H9 (cell line): Measurements from ENCODE around the gene MINAR1. TPM values are rescaled to one million over a fixed set of nuclear protein-coding genes. Genes with fewer than 3 reads are reported as not detected.
"Not testable (repeated sequence)": the region's sequence is repeated elsewhere in the genome, so short reads cannot be mapped to it uniquely, and the experiment has no call there.

Experiments used
- DNase-seq: peaks from one replicate; pipeline ENCODE4 v3.0.0-alpha.2; 2017
- H2AFZ ChIP-seq: one replicate; pipeline ENCODE4 v1.6.1; 2013; ENCODE audit warnings: mild to moderate bottlenecking, low read length, control low read depth, moderate library complexity
- H2AK5ac ChIP-seq: 2 replicates; pipeline ENCODE4 v1.6.1; 2013; ENCODE audit warnings: low read length, control low read depth, mixed read lengths; ENCODE audit not compliant: insufficient read length
- H2BK120ac ChIP-seq: one replicate; pipeline ENCODE4 v1.6.1; 2013; ENCODE audit warnings: low read depth, mild to moderate bottlenecking, low read length, control low read depth, inconsistent platforms; ENCODE audit not compliant: poor library complexity, severe bottlenecking
- H2BK12ac ChIP-seq: 2 replicates; pipeline ENCODE4 v1.6.1; 2013; ENCODE audit warnings: low read length, control low read depth, mixed read lengths, low read depth; ENCODE audit not compliant: insufficient read length
- H2BK15ac ChIP-seq: 2 replicates; pipeline ENCODE4 v1.6.1; 2013; ENCODE audit warnings: low read depth, low read length, control low read depth
- H2BK20ac ChIP-seq: one replicate; pipeline ENCODE4 v1.6.1; 2013; ENCODE audit warnings: low read depth, mild to moderate bottlenecking, low read length, control low read depth, inconsistent platforms; ENCODE audit not compliant: poor library complexity, severe bottlenecking
- H2BK5ac ChIP-seq: 2 replicates; pipeline ENCODE4 v1.6.1; 2013; ENCODE audit warnings: low read length, control low read depth, mixed read lengths; ENCODE audit not compliant: insufficient read length
- H3K14ac ChIP-seq: 2 replicates; pipeline ENCODE4 v1.6.1; 2013; ENCODE audit warnings: low read length, control low read depth; ENCODE audit not compliant: insufficient read depth
- H3K18ac ChIP-seq: 2 replicates; pipeline ENCODE4 v1.6.1; 2013; ENCODE audit warnings: low read depth, mild to moderate bottlenecking, mixed read lengths, low read length, control low read depth; ENCODE audit not compliant: insufficient read length
- H3K23ac ChIP-seq: 2 replicates; pipeline ENCODE4 v1.6.1; 2013; ENCODE audit warnings: low read length, control low read depth, mixed read lengths, low read depth; ENCODE audit not compliant: insufficient read length
- H3K23me2 ChIP-seq: 2 replicates; pipeline ENCODE4 v1.6.1; 2013; ENCODE audit warnings: low read depth, mild to moderate bottlenecking, mixed read lengths, low read length, control low read depth; ENCODE audit not compliant: insufficient read length, poor library complexity, severe bottlenecking
- H3K27ac ChIP-seq: 2 replicates; pipeline ENCODE4 v1.5.1; 2013; ENCODE audit warnings: low read length, control low read depth, mixed read lengths, low read depth; ENCODE audit not compliant: insufficient read length
- H3K27me3 ChIP-seq: 2 replicates; pipeline ENCODE4 v1.6.1; 2013; ENCODE audit warnings: low read length, control low read depth, inconsistent platforms; ENCODE audit not compliant: insufficient read depth
- H3K4ac ChIP-seq: 2 replicates; pipeline ENCODE4 v1.6.1; 2013; ENCODE audit warnings: low read depth, mild to moderate bottlenecking, control low read depth, inconsistent platforms, low read length, moderate library complexity
- H3K4me1 ChIP-seq: 2 replicates; pipeline ENCODE4 v1.6.1; 2013; ENCODE audit warnings: low read length, control low read depth, inconsistent platforms; ENCODE audit not compliant: insufficient read depth
- H3K4me2 ChIP-seq: 2 replicates; pipeline ENCODE4 v1.6.1; 2013; ENCODE audit warnings: low read length, control low read depth, mixed read lengths; ENCODE audit not compliant: insufficient read length, insufficient read depth
- H3K56ac ChIP-seq: 2 replicates; pipeline ENCODE4 v1.6.1; 2013; ENCODE audit warnings: low read depth, mild to moderate bottlenecking, mixed read lengths, low read length, control low read depth; ENCODE audit not compliant: insufficient read length
- H3K79me1 ChIP-seq: 2 replicates; pipeline ENCODE4 v1.6.1; 2013; ENCODE audit warnings: low read depth, mild to moderate bottlenecking, moderate library complexity, low read length, control low read depth, inconsistent platforms; ENCODE audit not compliant: insufficient read depth, poor library complexity, severe bottlenecking
- H3K79me2 ChIP-seq: 2 replicates; pipeline ENCODE4 v1.6.1; 2013; ENCODE audit warnings: low read length, control low read depth, inconsistent platforms; ENCODE audit not compliant: insufficient read depth
- H3K9ac ChIP-seq: 2 replicates; pipeline ENCODE4 v1.6.1; 2013; ENCODE audit warnings: low read length, control low read depth, mixed read lengths; ENCODE audit not compliant: insufficient read length; ENCODE audit errors: extremely low read depth
- H3K9me3 ChIP-seq: one replicate; pipeline ENCODE4 v1.6.1; 2013; ENCODE audit warnings: low read depth, low read length, inconsistent platforms; ENCODE audit not compliant: control insufficient read depth
- H3T11ph ChIP-seq: one replicate; pipeline ENCODE4 v1.6.1; 2013; ENCODE audit warnings: mild to moderate bottlenecking, low read length, control low read depth, inconsistent platforms
- H4K20me1 ChIP-seq: one replicate; pipeline ENCODE4 v1.6.1; 2013; ENCODE audit not compliant: control insufficient read depth, insufficient read length, insufficient read depth
- H4K5ac ChIP-seq: 2 replicates; pipeline ENCODE4 v1.6.1; 2013; ENCODE audit warnings: low read depth, mild to moderate bottlenecking, mixed read lengths, low read length, control low read depth; ENCODE audit not compliant: insufficient read length
- H4K8ac ChIP-seq: replicated peaks from 2 replicates; pipeline ENCODE4 v1.6.1; 2013; ENCODE audit warnings: low read length, control low read depth, mixed read lengths, low read depth; ENCODE audit not compliant: insufficient read length
- H4K91ac ChIP-seq: 2 replicates; pipeline ENCODE4 v1.6.1; 2013; ENCODE audit warnings: low read depth, mild to moderate bottlenecking, moderate library complexity, mixed read lengths, low read length, control low read depth; ENCODE audit not compliant: insufficient read length
- H3K27ac Mint-ChIP-seq, 3 experiments: 2 replicates in 2 of 3; 3 replicates in 1 of 3; pipeline ENCODE4 v1.8.0; 2020 to 2021; ENCODE audit warnings: mixed read lengths in 3 of 3, mild to moderate bottlenecking in 1 of 3, moderate library complexity in 1 of 3
- H3K27me3 Mint-ChIP-seq: 2 replicates; pipeline ENCODE4 v1.8.0; 2021; ENCODE audit warnings: low read depth, mild to moderate bottlenecking, moderate library complexity, mixed read lengths
- H3K36me3 Mint-ChIP-seq, 3 experiments: 2 replicates in 2 of 3; 3 replicates in 1 of 3; pipeline ENCODE4 v1.8.0; 2020 to 2021; ENCODE audit warnings: low read depth in 3 of 3, mixed read lengths in 3 of 3; ENCODE audit not compliant: insufficient read depth in 1 of 3
- H3K4me1 Mint-ChIP-seq, 2 experiments: 2 replicates each; pipeline ENCODE4 v1.8.0; 2020; ENCODE audit warnings: mixed read lengths in 2 of 2
- H3K4me3 Mint-ChIP-seq, 2 experiments: 2 replicates in 1 of 2; 3 replicates in 1 of 2; pipeline ENCODE4 v1.8.0; 2020 to 2021; ENCODE audit warnings: mild to moderate bottlenecking in 2 of 2, mixed read lengths in 2 of 2, moderate library complexity in 1 of 2
- H3K9me3 Mint-ChIP-seq, 2 experiments: 2 replicates in 1 of 2; 3 replicates in 1 of 2; pipeline ENCODE4 v1.8.0; 2020; ENCODE audit warnings: mild to moderate bottlenecking in 2 of 2, mixed read lengths in 2 of 2, moderate library complexity in 1 of 2
- CTCF ChIP-seq: fragments of 200-600 bp; sonication (generic); conservative IDR thresholded peaks from 3 replicates; pipeline ENCODE4 v1.8.0; 2021; ENCODE audit warnings: antibody characterized with exemption, mild to moderate bottlenecking
- WGBS: extraction: QIAGEN DNeasy Blood & Tissue Kit; methylation state at CpG from one replicate; pipeline ENCODE4 v1.1.7; 2013; ENCODE audit warnings: missing lambda C conversion rate, low lambda C conversion rate, mixed read lengths; ENCODE audit not compliant: insufficient read length; ENCODE audit errors: extremely low coverage; 5-methylcytosine and 5-hydroxymethylcytosine counted together
- total RNA-seq: library from RNA; stranded (reverse); gene quantifications from 2 replicates; pipeline ENCODE4 v1.2.1, GENCODE V29; 2021

Gene MINAR1
- total RNA-seq, 1 experiment from 2014 or later: 0.74 TPM

DNA sequence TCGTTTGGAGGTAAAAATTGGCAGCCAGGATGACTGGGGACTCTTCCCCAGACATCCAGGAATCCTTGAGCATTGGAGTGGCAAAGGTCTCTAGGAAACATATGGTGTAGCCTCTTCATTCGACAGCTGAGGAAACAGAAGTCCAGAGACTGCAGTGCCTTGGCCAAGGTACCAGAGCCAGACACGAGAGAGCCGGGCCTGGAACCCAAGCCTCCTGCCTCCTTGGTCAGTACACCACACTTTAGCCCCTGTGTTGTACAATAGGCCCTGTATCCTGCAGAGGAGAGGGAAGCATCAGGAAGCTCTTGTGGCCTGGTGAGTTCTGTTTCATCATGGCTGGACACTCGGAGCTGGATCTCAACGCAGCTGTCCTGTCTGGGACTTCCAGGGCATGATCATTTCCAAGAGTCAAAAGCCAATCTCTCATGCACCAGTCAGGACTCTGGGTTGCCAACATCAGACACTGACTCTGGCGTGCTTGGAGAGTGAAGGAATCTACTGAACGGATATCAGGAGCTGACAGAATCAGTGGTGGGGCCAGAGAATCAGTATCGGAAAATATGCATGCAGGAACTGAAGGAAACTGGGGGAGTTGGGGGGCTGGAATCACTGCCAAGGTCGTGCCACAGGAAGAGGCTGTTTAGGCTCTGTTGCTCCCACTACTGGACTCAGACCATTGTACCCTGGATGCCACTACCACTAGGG is 6.4 kb upstream of the MINAR1 start:
- H3K4me3 Mint-ChIP-seq: no peak overlapping the region

GRCh38 chr15:79426899-79427298 is 5.2 kb upstream of the MINAR1 start:
- not testable (repeated sequence) for H3T11ph ChIP-seq, H3K4ac ChIP-seq, DNase-seq, H3K56ac ChIP-seq, H2AFZ ChIP-seq, H3K14ac ChIP-seq, H3K4me1 ChIP-seq, H3K79me1 ChIP-seq, H4K8ac ChIP-seq, H2BK20ac ChIP-seq, H3K9me3 ChIP-seq, H3K4me2 ChIP-seq, H3K36me3 Mint-ChIP-seq, H3K27ac Mint-ChIP-seq, H2AK5ac ChIP-seq, H3K27me3 ChIP-seq, H2BK12ac ChIP-seq, H3K27ac ChIP-seq, H2BK15ac ChIP-seq, H3K4me3 Mint-ChIP-seq, H3K23ac ChIP-seq, H3K9me3 Mint-ChIP-seq, H4K20me1 ChIP-seq, H4K91ac ChIP-seq, H3K9ac ChIP-seq, H2BK5ac ChIP-seq, H3K79me2 ChIP-seq, H3K18ac ChIP-seq, H2BK120ac ChIP-seq, H4K5ac ChIP-seq
- WGBS: no CpG with 5 or more reads among the region's 2 CpGs
- peaks cover 12% of the 10 kb centered on the region for H3K23me2 ChIP-seq
- Mint-ChIP-seq H3K4me1 (peaks cover 14 to 16% of the 10 kb centered on the region in 2 experiments), H3K27me3 (peaks cover 46% of the 10 kb centered on the region)

More for the DNA sequence above, 6.4 kb upstream of the MINAR1 start:
- Histone ChIP-seq H2BK120ac (no peak overlapping the region), H3K9me3 (no peaks in the 10 kb centered on the region), H3K56ac (no peak overlapping the region), H2BK15ac (no peak overlapping the region), H3K27ac (no peak overlapping the region), H2BK5ac (no peak overlapping the region), H3K23me2 (peaks cover under 1% of the 10 kb centered on the region), H3K79me1 (no peaks in the 10 kb centered on the region), H3K23ac (no peak overlapping the region), H3K27me3 (no peaks in the 10 kb centered on the region; the same call in 1 of the 2 replicates), H3K79me2 (no peaks in the 10 kb centered on the region), H2BK20ac (no peak overlapping the region), H3T11ph (no peak overlapping the region), H4K8ac (no peak overlapping the region), H2BK12ac (no peak overlapping the region), H4K5ac (no peak overlapping the region), H3K4me1 (no peaks in the 10 kb centered on the region), H4K20me1 (no peaks in the 10 kb centered on the region), H3K4ac (no peak overlapping the region), H4K91ac (no peak overlapping the region), H2AK5ac (no peak overlapping the region), H3K4me2 (no peak overlapping the region), H3K9ac (no peak overlapping the region), H2AFZ (no peak overlapping the region), H3K18ac (no peak overlapping the region), H3K14ac (no peak overlapping the region)
- no CpG with 5 or more reads among the region's 10 CpGs for WGBS
- Mint-ChIP-seq H3K9me3 (no peaks in the 10 kb centered on the region), H3K27me3 (peaks cover 36% of the 10 kb centered on the region), H3K4me1 (peaks cover 6 to 8% of the 10 kb centered on the region in 2 experiments), H3K27ac (no peak overlapping the region), H3K36me3 (peaks cover 0 to 2% (median 0%) of the 10 kb centered on the region in 3 experiments; a peak in 1 of 7 replicates)
- no peak for DNase-seq
- no peak for TF ChIP-seq CTCF
